HG02588 (cell line): ENCODE measurements around the gene OR6V1.
"Not testable (repeated sequence)": the region's sequence is repeated elsewhere in the genome, so short reads cannot be mapped to it uniquely, and the experiment has no call there.

ENCODE experiments used
- ATAC-seq: cut with Tn5 transposase; IDR thresholded peaks from one replicate; pipeline ENCODE4 v1.9.1; 2021; ENCODE audit warnings: mild to moderate bottlenecking, moderate library complexity; ENCODE audit not compliant: unreplicated experiment

The OR6V1 gene

DNA sequence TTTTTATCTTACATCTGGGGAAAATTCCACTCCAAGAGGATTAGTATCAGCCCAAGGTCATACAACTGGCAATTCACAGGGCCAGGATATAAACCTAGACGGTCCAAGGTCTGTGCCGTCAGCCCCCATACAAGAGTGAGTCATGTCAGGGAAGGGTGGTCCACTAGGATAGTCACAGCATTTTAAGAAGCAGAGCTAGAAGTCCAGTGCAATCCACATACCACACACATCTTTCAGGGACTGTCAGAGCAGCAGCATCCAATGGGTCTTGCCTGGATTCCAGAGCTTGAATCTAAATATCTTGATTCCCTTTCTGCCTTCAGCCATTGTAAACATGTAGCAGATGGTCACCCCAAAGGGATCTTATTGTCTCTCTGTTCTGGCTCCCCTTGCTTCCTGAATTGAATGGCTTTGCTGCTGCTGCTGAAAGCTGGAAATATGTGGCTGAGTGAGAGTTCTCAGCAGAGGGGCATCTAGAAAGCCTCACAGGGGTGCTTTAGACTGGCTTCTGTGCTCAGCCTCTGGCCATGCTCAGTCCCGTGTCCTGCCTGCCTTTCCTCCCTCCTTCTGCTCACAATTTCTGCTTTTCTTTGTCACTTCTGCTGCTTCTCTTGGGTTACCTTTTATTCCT, 9.9 kb upstream of the OR6V1 start:
- no peak for ATAC-seq

DNA sequence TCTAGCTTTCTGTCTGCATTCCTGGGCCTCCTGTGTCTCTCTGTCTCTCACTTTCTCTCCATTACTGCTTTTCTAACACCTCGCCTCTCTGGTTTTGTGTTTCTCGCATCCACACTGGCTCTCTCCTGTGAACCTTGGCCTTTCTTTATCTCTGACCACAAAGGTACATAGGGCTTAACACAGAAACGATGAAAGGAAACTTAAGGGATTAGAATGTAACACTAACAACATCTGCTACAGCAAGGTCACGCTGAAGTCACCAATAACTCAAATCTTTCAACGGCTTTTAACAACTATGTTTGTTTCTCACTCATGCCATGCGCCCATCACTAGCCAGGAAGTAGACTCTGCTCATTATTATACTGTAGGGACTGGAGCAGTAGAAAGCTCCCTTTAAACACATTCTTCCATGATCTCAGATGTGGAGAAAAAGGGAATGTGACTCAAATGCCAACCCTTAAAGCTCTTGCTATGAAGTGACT, 9.3 kb upstream of the OR6V1 start:
- ATAC-seq = no peak

DNA sequence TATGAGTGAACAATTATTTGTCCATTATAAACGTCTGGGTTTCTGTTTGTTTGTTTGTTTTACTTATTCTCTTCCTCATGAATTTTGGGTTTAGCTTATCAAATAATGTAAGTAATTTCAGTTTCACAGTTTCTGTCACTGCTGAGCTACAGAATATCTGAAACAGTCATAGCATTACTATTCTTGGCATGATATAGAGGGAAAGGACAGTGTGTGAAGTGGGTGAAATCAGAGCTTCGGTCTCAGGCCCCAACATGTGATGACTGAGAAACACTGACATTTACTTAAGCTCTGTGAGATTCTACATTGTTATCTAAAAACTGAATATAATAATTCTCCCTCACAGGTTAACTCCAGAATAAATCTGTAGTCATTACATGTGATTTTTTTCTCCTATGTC, 8.8 kb upstream of the OR6V1 start:
- no peak for ATAC-seq

GRCh38 chr7:143046426-143046851, 5.7 kb upstream of the OR6V1 start:
- ATAC-seq = no peak

- ATAC-seq = no peak
These were observed 4.8 kb upstream of the OR6V1 start for GRCh38 chr7:143047326-143047725.

DNA sequence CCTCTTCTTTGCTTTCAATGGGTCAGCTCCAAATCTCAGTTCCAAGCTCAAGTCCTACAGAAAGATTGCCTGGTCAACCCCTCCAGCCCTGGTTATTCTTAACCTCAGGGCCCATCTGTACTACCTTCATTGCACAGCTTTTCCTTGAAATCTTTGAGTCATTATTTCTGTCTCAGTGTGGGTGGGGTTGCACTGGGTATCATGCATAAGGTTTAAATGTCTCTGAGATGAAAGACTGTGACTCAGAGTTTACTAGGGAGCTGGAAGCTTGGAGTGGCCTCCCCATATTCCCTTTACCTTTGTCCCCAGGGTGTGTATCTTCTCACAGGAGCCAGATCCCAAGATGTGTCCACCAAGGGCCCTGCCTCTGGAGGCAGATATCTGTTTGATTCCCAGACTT, 3.3 kb upstream of the OR6V1 start:
- no peak for ATAC-seq

GRCh38 chr7:143049362-143049761, 2.8 kb upstream of the OR6V1 start:
- no peak for ATAC-seq

DNA sequence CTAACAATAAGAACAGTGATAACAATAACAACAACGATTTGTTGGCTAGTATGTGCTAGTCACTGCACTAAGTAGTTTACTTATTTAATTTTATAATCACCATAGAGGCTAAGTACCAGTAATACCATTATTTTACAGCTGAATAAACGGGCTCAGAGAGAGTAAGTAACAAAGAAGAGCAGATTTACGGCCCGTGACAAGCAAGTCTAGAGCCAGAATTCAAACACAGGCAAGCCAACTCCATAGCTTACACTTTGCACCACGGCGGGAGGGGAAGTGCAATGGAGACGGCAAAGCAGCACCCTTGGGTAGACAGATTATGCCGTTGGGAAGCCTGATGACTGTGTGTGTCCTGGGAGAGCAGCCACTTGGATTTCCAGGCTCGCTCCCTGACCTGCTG, 1.2 kb upstream of the OR6V1 start:
- no peak for ATAC-seq

- ATAC-seq = no peak
These were observed 2.5 kb downstream of the OR6V1 start for GRCh38 chr7:143054621-143055020.

GRCh38 chr7:143055754-143056153, 3.6 kb downstream of the OR6V1 start:
- no peak for ATAC-seq

DNA sequence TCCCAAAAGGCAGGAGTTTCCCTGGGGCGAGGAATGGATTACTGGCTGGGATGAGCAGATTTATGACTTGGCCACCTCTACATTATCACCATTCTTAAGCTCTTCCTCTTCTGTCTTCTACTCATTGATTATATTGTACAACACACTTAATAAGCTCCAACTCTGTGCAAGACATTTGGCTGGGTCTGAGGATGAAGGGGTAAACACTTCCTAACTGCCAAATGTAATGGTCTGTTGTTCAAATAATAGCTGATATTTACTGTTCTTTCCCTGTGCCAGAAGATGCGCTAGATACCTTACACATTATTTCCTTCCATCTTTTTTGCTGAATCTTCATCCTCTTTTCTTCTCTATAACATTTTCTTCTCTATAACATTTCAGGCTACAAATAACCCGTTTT, 11.6 kb downstream of the OR6V1 start:
- ATAC-seq = no peak

- no peak for ATAC-seq
These were observed 16.3 kb downstream of the OR6V1 start for GRCh38 chr7:143068446-143068845.

- no peak for ATAC-seq
These were observed 17.9 kb downstream of the OR6V1 start for GRCh38 chr7:143069912-143070500.

DNA sequence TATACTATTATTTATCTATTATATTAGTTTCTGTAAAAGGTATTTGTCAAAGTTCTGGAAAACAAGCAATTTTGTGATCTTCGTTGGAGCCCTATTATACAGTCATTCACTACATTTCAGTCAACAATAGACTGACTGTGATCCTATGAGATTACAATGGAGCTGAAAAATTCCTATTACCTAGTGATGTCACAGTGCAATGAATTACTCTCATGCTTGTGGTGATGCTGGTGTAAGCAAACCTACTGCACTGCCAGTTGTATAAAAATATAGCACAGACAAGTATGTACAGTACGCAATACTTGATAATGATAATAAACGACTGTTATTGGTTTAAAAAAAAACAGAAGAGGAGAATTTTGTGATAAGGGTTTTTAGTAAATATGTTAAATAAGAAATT, 21.4 kb downstream of the OR6V1 start:
- no peak for ATAC-seq

- ATAC-seq = no peak
These were observed 22.0 kb downstream of the OR6V1 start for GRCh38 chr7:143074141-143074540.

GRCh38 chr7:143085109-143085508, 33.0 kb downstream of the OR6V1 start:
- no peak for ATAC-seq

- ATAC-seq = not testable (repeated sequence)
These were observed 33.5 kb downstream of the OR6V1 start for GRCh38 chr7:143085610-143086009.

DNA sequence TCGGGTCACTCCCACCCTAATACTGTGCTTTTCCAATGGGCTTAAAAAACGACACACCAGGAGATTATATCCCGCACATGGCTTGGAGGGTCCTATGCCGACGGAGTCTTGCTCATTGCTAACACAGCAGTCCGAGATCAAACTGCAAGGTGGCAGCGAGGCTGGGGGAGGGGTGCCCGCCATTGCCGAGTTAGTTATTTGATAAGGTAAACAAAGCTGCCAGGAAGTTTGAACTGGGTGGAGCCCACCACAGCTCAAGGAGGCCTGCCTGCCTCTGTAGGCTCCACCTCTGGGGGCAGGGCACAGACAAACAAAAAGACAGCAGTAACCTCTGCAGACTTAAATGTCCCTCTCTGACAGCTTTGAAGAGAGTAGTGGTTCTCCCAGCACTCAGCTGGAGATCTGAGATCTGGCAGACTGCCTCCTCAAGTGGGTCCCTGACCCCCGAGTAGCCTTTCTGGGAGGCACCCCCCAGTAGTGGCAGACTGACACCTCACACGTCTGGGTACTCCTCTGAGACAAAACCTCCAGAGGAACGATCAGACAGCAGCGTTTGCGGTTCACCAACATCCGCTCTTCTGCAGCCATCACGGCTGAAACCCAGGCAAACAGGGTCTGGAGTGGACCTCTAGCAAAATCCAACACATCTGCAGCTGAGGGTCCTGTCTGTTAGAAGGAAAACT, 36.5 kb downstream of the OR6V1 start:
- ATAC-seq = not testable (repeated sequence)

- ATAC-seq = no peak
These were observed 44.0 kb downstream of the OR6V1 start for GRCh38 chr7:143096146-143096545.

- ATAC-seq = not testable (repeated sequence)
These were observed 47.4 kb downstream of the OR6V1 start for GRCh38 chr7:143099579-143099978.
